GOT3 (cell line): Measurements from ENCODE around the gene GNG10.
"Not testable (repeated sequence)": the region's sequence is repeated elsewhere in the genome, so short reads cannot be mapped to it uniquely, and the experiment has no call there.

Source experiments
- DNase-seq: peaks from one replicate; lab custom pipeline; 2025; ENCODE audit warnings: mixed read lengths; lab: John Stamatoyannopoulos, UW

Gene GNG10

GRCh38 chr9:111657051-111657450 lies 4.4 kb upstream of the GNG10 start:
- no peak for DNase-seq

- DNase-seq: no peak
Measured at GRCh38 chr9:111658943-111659342, 2.5 kb upstream of the GNG10 start.

GRCh38 chr9:111659691-111660090 lies 1.7 kb upstream of the GNG10 start:
- no peak for DNase-seq

- no peak for DNase-seq
Measured at GRCh38 chr9:111661802-111662521, 557 bp downstream of the GNG10 start.

GRCh38 chr9:111662576-111663300 lies 1.3 kb downstream of the GNG10 start:
- no peak for DNase-seq

GRCh38 chr9:111663301-111663823 lies 2.0 kb downstream of the GNG10 start:
- DNase-seq: no peak

- no peak for DNase-seq
Measured at GRCh38 chr9:111668026-111668573, 6.7 kb downstream of the GNG10 start.

- not testable (repeated sequence) for DNase-seq
Measured at GRCh38 chr9:111668601-111669000, 7.2 kb downstream of the GNG10 start.

GRCh38 chr9:111674319-111674718 lies 12.9 kb downstream of the GNG10 start:
- no peak for DNase-seq

- no peak for DNase-seq
Measured at GRCh38 chr9:111676116-111676515, 14.7 kb downstream of the GNG10 start.

- no peak for DNase-seq
Measured at GRCh38 chr9:111678293-111678692, 16.9 kb downstream of the GNG10 start.

GRCh38 chr9:111679199-111679598 lies 17.8 kb downstream of the GNG10 start:
- DNase-seq: no peak

- no peak for DNase-seq
Measured at GRCh38 chr9:111683392-111683791, 22.0 kb downstream of the GNG10 start.

- DNase-seq: no peak
Measured at GRCh38 chr9:111691672-111692329, 30.4 kb downstream of the GNG10 start.

GRCh38 chr9:111696796-111697195 lies 35.4 kb downstream of the GNG10 start:
- no peak for DNase-seq

GRCh38 chr9:111700776-111701175 lies 39.4 kb downstream of the GNG10 start:
- no peak for DNase-seq

- DNase-seq: no peak
Measured at GRCh38 chr9:111704503-111704902, 43.1 kb downstream of the GNG10 start.

- no peak for DNase-seq
Measured at GRCh38 chr9:111711548-111711947, 50.1 kb downstream of the GNG10 start.

- no peak for DNase-seq
Measured at GRCh38 chr9:111712369-111712768, 51.0 kb downstream of the GNG10 start.

- DNase-seq: no peak
Measured at GRCh38 chr9:111715471-111715870, 54.1 kb downstream of the GNG10 start.

- no peak for DNase-seq
Measured at GRCh38 chr9:111719541-111719940, 58.1 kb downstream of the GNG10 start.
